ENCODE data around the gene GFER.
"Not testable (repeated sequence)": the region's sequence is repeated elsewhere in the genome, so short reads cannot be mapped to it uniquely, and the experiment has no call there.

The GFER gene

GRCh38 chr16:1953734-1954133 is 30.3 kb upstream of the GFER start:
- no peak for TF ChIP-seq CTCF (IDR thresholded peaks at IDR 0.05; ENCODE audit: low read depth, low read length)

GRCh38 chr16:1957434-1958142 is 26.4 kb upstream of the GFER start:
- H3K4me1 ChIP-seq; DNase-seq; H3K27me3 ChIP-seq; H3K4me3 ChIP-seq (ENCODE audit: low read depth, low read length); H3K9me3 ChIP-seq: not testable (repeated sequence)
- H3K36me3 ChIP-seq = peaks cover 16% of the 10 kb centered on the region

More at GRCh38 chr16:1953734-1954133, 30.3 kb upstream of the GFER start:
- no peak for DNase-seq
- no peaks in the 10 kb centered on the region for H3K4me1 ChIP-seq
- H3K27me3 ChIP-seq = no peaks in the 10 kb centered on the region
- no peak overlapping the region for H3K4me3 ChIP-seq (ENCODE audit: low read depth, low read length)
- no peaks in the 10 kb centered on the region for H3K9me3 ChIP-seq
- no peaks in the 10 kb centered on the region for H3K36me3 ChIP-seq

- H3K27me3 ChIP-seq, H3K4me1 ChIP-seq: not testable (repeated sequence)
Measured at GRCh38 chr16:1958143-1958491, 25.9 kb upstream of the GFER start.

GRCh38 chr16:1958715-1959268 is 25.2 kb upstream of the GFER start:
- Histone ChIP-seq H3K4me1 (no peaks in the 10 kb centered on the region), H3K27me3 (no peaks in the 10 kb centered on the region), H3K4me3 (ENCODE audit: low read depth, low read length) (peak overlapping the region; percentile 86), H3K36me3 (peaks cover 28% of the 10 kb centered on the region), H3K9me3 (no peaks in the 10 kb centered on the region)
- no peak for TF ChIP-seq CTCF (IDR thresholded peaks at IDR 0.05; ENCODE audit: low read depth, low read length)
- DNase-seq = peak; percentile 16

More at GRCh38 chr16:1958143-1958491, 25.9 kb upstream of the GFER start:
- not testable (repeated sequence) for H3K9me3 ChIP-seq; H3K4me3 ChIP-seq (ENCODE audit: low read depth, low read length); DNase-seq
- H3K36me3 ChIP-seq = peaks cover 21% of the 10 kb centered on the region

- peak; percentile 64 for TF ChIP-seq CTCF (IDR thresholded peaks at IDR 0.05; ENCODE audit: low read depth, low read length)
- no peaks in the 10 kb centered on the region for H3K9me3 ChIP-seq
- DNase-seq = peak; percentile 97
- peak within 1 kb of the TSS; percentile 86 for H3K4me3 ChIP-seq (ENCODE audit: low read depth, low read length)
- H3K27me3 ChIP-seq = no peaks in the 10 kb centered on the region
- H3K4me1 ChIP-seq = no peaks in the 10 kb centered on the region
- H3K36me3 ChIP-seq = peaks cover 35% of the 10 kb centered on the region
Measured at GRCh38 chr16:1959269-1960039, 24.5 kb upstream of the GFER start, which contains the start of gene NDUFB10. NDUFB10 (plus strand) TSS chr16:1959538; CDS start chr16:1959625, 87 bp downstream.

GRCh38 chr16:1960665-1961630 is 23.0 kb upstream of the GFER start:
- Histone ChIP-seq H3K4me1 (no peaks in the 10 kb centered on the region), H3K27me3 (no peaks in the 10 kb centered on the region), H3K9me3 (no peaks in the 10 kb centered on the region), H3K4me3 (ENCODE audit: low read depth, low read length) (peak overlapping the region; percentile 86), H3K36me3 (peaks cover 35% of the 10 kb centered on the region)
- TF ChIP-seq CTCF (IDR thresholded peaks at IDR 0.05; ENCODE audit: low read depth, low read length) = no peak
- peak; percentile 69 for DNase-seq
